H1 (cell line): Measurements from ENCODE around the gene SH3RF2. TPM values are rescaled to one million over a fixed set of nuclear protein-coding genes. Genes with fewer than 3 reads are reported as not detected.

Experiments
- CTCF ChIA-PET: fragments of 300-600 bp; sonication (Branson Sonifier 250); formaldehyde crosslinking; loops from one replicate; lab custom pipeline; 2021; ENCODE audit not compliant: partially characterized antibody; lab: Charles Lee
- POLR2A ChIA-PET: fragments of 300-600 bp; sonication (Branson Sonifier 250); formaldehyde crosslinking; loops from one replicate; lab custom pipeline; 2021; ENCODE audit warnings: inconsistent platforms; ENCODE audit not compliant: partially characterized antibody; lab: Charles Lee
- DNase-seq, 2 experiments: peaks; one replicate each; pipeline versions ENCODE4 v3.0.0 to v3.0.0-alpha.2; 2010 to 2022; ENCODE audit warnings: low spot score in 2 of 2, low read depth in 1 of 2, mixed read lengths in 1 of 2
- FAIRE-seq: peaks from 2 replicates; lab custom pipeline; 2011; peaks lifted over from hg19 to GRCh38; lab: Jason Lieb, UNC
- H2AFZ ChIP-seq: 2 replicates; pipeline ENCODE4 v1.8.1; 2012; ENCODE audit warnings: low read length, inconsistent platforms
- H2AK5ac ChIP-seq: 2 replicates; pipeline ENCODE4 v1.6.1; 2013; ENCODE audit warnings: low read depth, low read length
- H2BK120ac ChIP-seq: replicated peaks from 2 replicates; pipeline ENCODE3; 2013; ENCODE audit warnings: low read depth, low read length, inconsistent platforms
- H2BK12ac ChIP-seq: 2 replicates; pipeline ENCODE4 v1.6.1; 2013; ENCODE audit warnings: low read depth, low read length
- H2BK15ac ChIP-seq: 2 replicates; pipeline ENCODE4 v1.6.1; 2013; ENCODE audit warnings: low read length
- H2BK20ac ChIP-seq: 2 replicates; pipeline ENCODE4 v1.6.1; 2013; ENCODE audit warnings: low read length
- H2BK5ac ChIP-seq: 2 replicates; pipeline ENCODE4 v1.6.1; 2013; ENCODE audit warnings: low read depth, low read length
- H3K14ac ChIP-seq: 2 replicates; pipeline ENCODE4 v1.6.1; 2013; ENCODE audit warnings: inconsistent platforms; ENCODE audit not compliant: insufficient read length
- H3K18ac ChIP-seq: 2 replicates; pipeline ENCODE4 v1.6.1; 2013; ENCODE audit warnings: low read length; ENCODE audit errors: extremely low read depth
- H3K23ac ChIP-seq: 2 replicates; pipeline ENCODE4 v1.6.1; 2013; ENCODE audit warnings: inconsistent platforms; ENCODE audit not compliant: insufficient read length
- H3K23me2 ChIP-seq: 2 replicates; pipeline ENCODE4 v1.6.1; 2013; ENCODE audit warnings: low read depth, low read length
- H3K27ac ChIP-seq: 2 replicates; pipeline ENCODE4 v1.6.1; 2011; ENCODE audit warnings: low read depth, low read length, inconsistent platforms
- H3K27me3 ChIP-seq, 4 experiments: replicated peaks in 1 of 4; 1 replicate in 1 of 4; 2 replicates in 3 of 4; pipeline versions ENCODE4 v1.6.1 to v1.8.1; 2011 to 2013; ENCODE audit warnings: low read length in 3 of 4, mild to moderate bottlenecking in 3 of 4, inconsistent platforms in 2 of 4, mixed read lengths in 2 of 4, moderate library complexity in 1 of 4; ENCODE audit not compliant: control insufficient read depth in 3 of 4, insufficient read depth in 3 of 4; ENCODE audit errors: extremely low read depth in 1 of 4
- H3K36me3 ChIP-seq, 4 experiments: 2 replicates each; pipeline versions ENCODE4 v1.6.1 to v1.8.1; 2011 to 2013; ENCODE audit warnings: mild to moderate bottlenecking in 4 of 4, low read length in 3 of 4, moderate library complexity in 2 of 4, control low read depth in 1 of 4, inconsistent platforms in 1 of 4; ENCODE audit not compliant: insufficient read depth in 4 of 4, control insufficient read depth in 2 of 4
- H3K4ac ChIP-seq: replicated peaks from 2 replicates; pipeline ENCODE3; 2013; ENCODE audit warnings: low read length, low read depth, mixed read lengths, inconsistent platforms; ENCODE audit not compliant: insufficient read length
- H3K4me1 ChIP-seq, 4 experiments: replicated peaks in 1 of 4; 1 replicate in 1 of 4; 2 replicates in 3 of 4; pipeline versions ENCODE4 v1.6.1 to v1.8.1; 2011 to 2013; ENCODE audit warnings: low read length in 3 of 4, inconsistent platforms in 2 of 4, mixed read lengths in 1 of 4; ENCODE audit not compliant: insufficient read depth in 4 of 4, control insufficient read depth in 3 of 4
- H3K4me2 ChIP-seq, 2 experiments: 2 replicates each; pipeline versions ENCODE4 v1.6.1 to v1.8.1; 2011 to 2013; ENCODE audit warnings: low read depth in 2 of 2, low read length in 2 of 2, control low read depth in 1 of 2, inconsistent platforms in 1 of 2, mild to moderate bottlenecking in 1 of 2; ENCODE audit not compliant: insufficient read depth in 1 of 2
- H3K4me3 ChIP-seq, 4 experiments: fragments of 200-600, 300-600 bp in 1 of 4; sonication (generic), shearing (Covaris generic), sonication (Bioruptor Twin) in 1 of 4; 2 replicates each; pipeline versions ENCODE4 v1.5.1 to v1.8.1; 2011 to 2016; ENCODE audit warnings: low read length in 4 of 4, low read depth in 3 of 4, control low read depth in 2 of 4, inconsistent platforms in 2 of 4, mild to moderate bottlenecking in 2 of 4, mixed read lengths in 1 of 4, moderate library complexity in 1 of 4; ENCODE audit not compliant: insufficient read depth in 2 of 4; ENCODE audit errors: extremely low read depth in 1 of 4
- H3K56ac ChIP-seq: replicated peaks from 2 replicates; pipeline ENCODE3; 2013; ENCODE audit warnings: low read depth, mild to moderate bottlenecking, mixed read lengths, low read length, inconsistent platforms; ENCODE audit not compliant: insufficient read length
- H3K79me1 ChIP-seq: 2 replicates; pipeline ENCODE4 v1.6.1; 2013; ENCODE audit warnings: low read depth, low read length, control low read depth
- H3K79me2 ChIP-seq, 2 experiments: 2 replicates each; pipeline versions ENCODE4 v1.6.1 to v1.8.1; 2012 to 2013; ENCODE audit warnings: low read length in 2 of 2, mild to moderate bottlenecking in 2 of 2, inconsistent platforms in 1 of 2; ENCODE audit not compliant: insufficient read depth in 2 of 2, control insufficient read depth in 1 of 2
- H3K9ac ChIP-seq, 4 experiments: replicated peaks in 1 of 4; 1 replicate in 1 of 4; 2 replicates in 3 of 4; pipeline versions ENCODE4 v1.6.1 to v1.8.1; 2011 to 2013; ENCODE audit warnings: low read depth in 3 of 4, low read length in 3 of 4, control low read depth in 2 of 4, mild to moderate bottlenecking in 2 of 4, moderate library complexity in 2 of 4, inconsistent platforms in 1 of 4; ENCODE audit errors: extremely low read depth in 1 of 4
- H3K9me3 ChIP-seq, 2 experiments: 2 replicates each; pipeline versions ENCODE4 v1.6.1 to v1.8.1; 2012 to 2013; ENCODE audit warnings: mild to moderate bottlenecking in 2 of 2, moderate library complexity in 2 of 2, control low read depth in 1 of 2, inconsistent platforms in 1 of 2, low read depth in 1 of 2, low read length in 1 of 2, mixed read lengths in 1 of 2; ENCODE audit not compliant: insufficient read depth in 2 of 2
- H4K20me1 ChIP-seq, 2 experiments: replicated peaks in 1 of 2; 2 replicates each; pipeline versions ENCODE3 to v1.8.1; 2011 to 2013; ENCODE audit warnings: inconsistent platforms in 2 of 2, low read length in 2 of 2, mild to moderate bottlenecking in 1 of 2; ENCODE audit not compliant: insufficient read depth in 2 of 2, control insufficient read depth in 1 of 2
- H4K5ac ChIP-seq: 2 replicates; pipeline ENCODE4 v1.6.1; 2013; ENCODE audit warnings: low read length, low read depth, mixed read lengths, inconsistent platforms; ENCODE audit not compliant: insufficient read length
- H4K8ac ChIP-seq: 2 replicates; pipeline ENCODE4 v1.8.0; 2013; ENCODE audit warnings: mild to moderate bottlenecking, moderate library complexity, low read length, inconsistent platforms; ENCODE audit not compliant: insufficient read depth; ENCODE audit errors: extremely low read depth
- H4K91ac ChIP-seq: replicated peaks from 2 replicates; pipeline ENCODE3; 2013; ENCODE audit warnings: low read length, mixed read lengths, inconsistent platforms; ENCODE audit not compliant: insufficient read length
- SAP30 ChIP-seq: fragments of 300-600 bp; sonication (generic); IDR thresholded peaks from 2 replicates; pipeline ENCODE4 v1.7.1; 2012; ENCODE audit warnings: low read length, moderate library complexity, mild to moderate bottlenecking, inconsistent platforms; ENCODE audit not compliant: insufficient read depth, insufficient replicate concordance
- TEAD4 ChIP-seq: IDR thresholded peaks from 2 replicates; pipeline ENCODE4 v1.6.1; 2012; ENCODE audit warnings: low read depth, low read length, inconsistent platforms, mixed read lengths
- WGBS, 2 experiments: shearing (Covaris generic) in 1 of 2; methylation state at CpG; one replicate each; pipeline versions ENCODE4 v1.1.6 to v1.1.7; 2013 to 2015; ENCODE audit warnings: low lambda C conversion rate in 2 of 2, mixed read lengths in 2 of 2, inconsistent platforms in 1 of 2, low coverage in 1 of 2, missing lambda C conversion rate in 1 of 2; ENCODE audit not compliant: insufficient replicate concordance in 2 of 2, insufficient coverage in 1 of 2, insufficient read length in 1 of 2; ENCODE audit errors: extremely low coverage in 1 of 2, missing lambda C conversion rate in 1 of 2; 5-methylcytosine and 5-hydroxymethylcytosine counted together
- polyA plus RNA-seq, 7 experiments: library from polyadenylated mRNA; depleted of rRNA in 3 of 7; stranded (reverse) in 5 of 7; unstranded in 2 of 7; fragments of >200 nt in 5 of 7; fragments of 200-250 nt in 2 of 7; gene quantifications; 1 replicate in 5 of 7; 2 replicates in 1 of 7; 4 replicates in 1 of 7; pipeline versions ENCODE4 v1.2.1 to v1.2.3, GENCODE V29; 2011 to 2013; ENCODE audit warnings: missing spikeins in 2 of 7, mixed read lengths in 2 of 7
- total RNA-seq: library from RNA; stranded (reverse); fragmentation: NEBNext Ultra II Directional; extraction: Animal tissue kit (Norgen Biotek cat#: 25700); gene quantifications from 2 replicates; pipeline ENCODE4 v1.2.1, GENCODE V29; 2021

SH3RF2 gene
- total and polyA plus RNA-seq, 2 of the 8 experiments (the other 6 are each of a cell fraction or from before 2014, with no cell fraction given): 0.80 to 0.95 TPM

- H2BK20ac ChIP-seq: no peak overlapping the region
- no peaks in the 10 kb centered on the region for H3K79me1 ChIP-seq
- H3K27ac ChIP-seq: no peak overlapping the region
- H3K36me3 ChIP-seq: peaks cover 0 to 7% (median 2%) of the 10 kb centered on the region in 4 experiments; a peak in 4 of 8 replicates
- 54% methylated on average over 2 of the region's 2 CpGs; no CpG with 5 or more reads in 1 of the 2 experiments for WGBS, 2 experiments
- H4K20me1 ChIP-seq: no peaks in the 10 kb centered on the region
- no peak overlapping the region for H2BK12ac ChIP-seq
- H3K23me2 ChIP-seq: no peaks in the 10 kb centered on the region
- H3K4me3 ChIP-seq: no peak overlapping the region
- no peak overlapping the region for H3K18ac ChIP-seq
- no peak overlapping the region for H3K4ac ChIP-seq
- no peak overlapping the region for H4K91ac ChIP-seq
- no peak overlapping the region for H2BK15ac ChIP-seq
- POLR2A ChIA-PET: interaction anchor here (0.8 to 2.9 kb wide), 5 partner anchors 11 to 49 kb away, joined by 3 to 7 read pairs (median 3); no protein-coding TSS in a partner anchor
- TF ChIP-seq SAP30 (no peak), TEAD4 (peak; percentile 46; the same call in 1 of the 2 replicates)
- peaks cover 0 to 10% (median 3%) of the 10 kb centered on the region in 4 experiments; a peak in 3 of 7 replicates for H3K4me1 ChIP-seq
- H4K5ac ChIP-seq: no peak overlapping the region
- H2BK5ac ChIP-seq: no peak overlapping the region
- no peak overlapping the region for H2AK5ac ChIP-seq
- no peak overlapping the region for H3K14ac ChIP-seq
- no peak overlapping the region for H3K23ac ChIP-seq
- peak overlapping the region; percentile 11 to 30; a peak in 1 of 4 replicates for H3K4me2 ChIP-seq
- H4K8ac ChIP-seq: no peak overlapping the region
- FAIRE-seq (peak; percentile 52), DNase-seq (no peak)
- no peaks in the 10 kb centered on the region for H3K27me3 ChIP-seq
- no peak overlapping the region for H2BK120ac ChIP-seq
- no peak overlapping the region for H2AFZ ChIP-seq
- CTCF ChIA-PET: interaction anchor here (0.6 to 1.5 kb wide), 7 partner anchors 9 to 264 kb away, joined by 3 to 6 read pairs (median 3); no protein-coding TSS in a partner anchor
- no peak overlapping the region for H3K56ac ChIP-seq
- H3K79me2 ChIP-seq: no peaks in the 10 kb centered on the region
- H3K9me3 ChIP-seq: no peaks in the 10 kb centered on the region
- H3K9ac ChIP-seq: no peak overlapping the region
Measured at GRCh38 chr5:146101646-146102045, 165.3 kb downstream of the SH3RF2 start.
